Measurements from ENCODE around the gene NDST3. TPM values are rescaled to one million over a fixed set of nuclear protein-coding genes. Genes with fewer than 3 reads are reported as not detected.

NDST3 gene
- total RNA-seq, 1 experiment from 2014 or later = 0.04 TPM

- no peak overlapping the region for H3K27ac ChIP-seq (ENCODE audit: low read length)
- no peak overlapping the region for H3K4me2 ChIP-seq (ENCODE audit: low read length)
- ChIA-PET CTCF (no interaction called here), POLR2A (ENCODE audit: unreplicated experiment) (no interaction called here)
- BruUV-seq (replicated peaks) = no TSS peak
- no peaks in the 10 kb centered on the region for H3F3A ChIP-seq (ENCODE audit: low read length, unreplicated experiment)
- H3K9me3 ChIP-seq (ENCODE audit: low read length) = no peaks in the 10 kb centered on the region
- no peaks in the 10 kb centered on the region for H4K20me1 ChIP-seq (ENCODE audit: low read length)
- no peaks in the 10 kb centered on the region for H3K27me3 ChIP-seq (ENCODE audit: low read length)
- H3K4me3 ChIP-seq (ENCODE audit: low read length) = no peak overlapping the region
- TF ChIP-seq EZH2phosphoT487 (IDR thresholded peaks at IDR 0.05; ENCODE audit: borderline replicate concordance, low read length) (no peak), CTCF (conservative IDR thresholded peaks at IDR 0.05; ENCODE audit: low read depth, low read length) (no peak), EZH2 (IDR thresholded peaks at IDR 0.05; ENCODE audit: low read length, unreplicated experiment) (no peak)
- DNase-seq (no peak), ATAC-seq (no peak)
- H2AFZ ChIP-seq (ENCODE audit: low read length) = no peak overlapping the region
- no peaks in the 10 kb centered on the region for H3K36me3 ChIP-seq (ENCODE audit: low read depth, low read length)
- no peaks in the 10 kb centered on the region for H3K4me1 ChIP-seq (ENCODE audit: insufficient read depth, low read length)
- no peaks in the 10 kb centered on the region for H3K79me2 ChIP-seq (ENCODE audit: low read length)
- no peaks in the 10 kb centered on the region for H3K9me2 ChIP-seq (replicated peaks; ENCODE audit: low read length)
- H3K9ac ChIP-seq (ENCODE audit: low read length) = no peak overlapping the region
- intact Hi-C loops (cut with micrococcal nuclease) = no loop called here
These were observed 121.2 kb downstream of the NDST3 start for GRCh38 chr4:118155516-118155915.

- Histone ChIP-seq H3K27ac (ENCODE audit: low read length) (no peak overlapping the region), H3K27me3 (ENCODE audit: low read length) (no peaks in the 10 kb centered on the region), H3K4me3 (ENCODE audit: low read length) (no peak overlapping the region), H2AFZ (ENCODE audit: low read length) (no peak overlapping the region), H3K9ac (ENCODE audit: low read length) (no peak overlapping the region), H3F3A (ENCODE audit: low read length, unreplicated experiment) (no peaks in the 10 kb centered on the region), H3K4me1 (ENCODE audit: insufficient read depth, low read length) (no peaks in the 10 kb centered on the region), H4K20me1 (ENCODE audit: low read length) (no peaks in the 10 kb centered on the region), H3K4me2 (ENCODE audit: low read length) (no peak overlapping the region), H3K9me2 (replicated peaks; ENCODE audit: low read length) (no peaks in the 10 kb centered on the region), H3K9me3 (ENCODE audit: low read length) (no peaks in the 10 kb centered on the region), H3K79me2 (ENCODE audit: low read length) (no peaks in the 10 kb centered on the region), H3K36me3 (ENCODE audit: low read depth, low read length) (no peaks in the 10 kb centered on the region)
- ChIA-PET POLR2A (ENCODE audit: unreplicated experiment) (no interaction called here), CTCF (no interaction called here)
- intact Hi-C loops (cut with micrococcal nuclease) = no loop called here
- TF ChIP-seq CTCF (conservative IDR thresholded peaks at IDR 0.05; ENCODE audit: low read depth, low read length) = no peak
- no peak for TF ChIP-seq EZH2phosphoT487 (IDR thresholded peaks at IDR 0.05; ENCODE audit: borderline replicate concordance, low read length)
- TF ChIP-seq EZH2 (IDR thresholded peaks at IDR 0.05; ENCODE audit: low read length, unreplicated experiment) = no peak
- no TSS peak for BruUV-seq (replicated peaks)
- ATAC-seq (no peak), DNase-seq (no peak)
These were observed 124.6 kb downstream of the NDST3 start for GRCh38 chr4:118158763-118159375.

- Histone ChIP-seq H4K20me1 (ENCODE audit: low read length) (no peaks in the 10 kb centered on the region), H3K4me2 (ENCODE audit: low read length) (no peak overlapping the region), H3K4me1 (ENCODE audit: insufficient read depth, low read length) (no peaks in the 10 kb centered on the region), H3K4me3 (ENCODE audit: low read length) (no peak overlapping the region), H3K9me2 (replicated peaks; ENCODE audit: low read length) (no peaks in the 10 kb centered on the region), H3K9me3 (ENCODE audit: low read length) (no peaks in the 10 kb centered on the region), H2AFZ (ENCODE audit: low read length) (no peak overlapping the region), H3K36me3 (ENCODE audit: low read depth, low read length) (no peaks in the 10 kb centered on the region), H3F3A (ENCODE audit: low read length, unreplicated experiment) (no peaks in the 10 kb centered on the region), H3K27ac (ENCODE audit: low read length) (no peak overlapping the region), H3K9ac (ENCODE audit: low read length) (no peak overlapping the region), H3K27me3 (ENCODE audit: low read length) (no peaks in the 10 kb centered on the region), H3K79me2 (ENCODE audit: low read length) (no peaks in the 10 kb centered on the region)
- DNase-seq (no peak), ATAC-seq (no peak)
- ChIA-PET POLR2A (ENCODE audit: unreplicated experiment) (no interaction called here), CTCF (no interaction called here)
- TF ChIP-seq CTCF (conservative IDR thresholded peaks at IDR 0.05; ENCODE audit: low read depth, low read length) (no peak), EZH2 (IDR thresholded peaks at IDR 0.05; ENCODE audit: low read length, unreplicated experiment) (no peak), EZH2phosphoT487 (IDR thresholded peaks at IDR 0.05; ENCODE audit: borderline replicate concordance, low read length) (no peak)
- intact Hi-C loops (cut with micrococcal nuclease) = no loop called here
- no TSS peak for BruUV-seq (replicated peaks)
These were observed 133.0 kb downstream of the NDST3 start for GRCh38 chr4:118167306-118167705.
